ENCODE measurements around the gene PKP3.
A peak's percentile ranks its signal among the peaks of the same experiment; 100 is the strongest.

Gene PKP3

GRCh38 chr11:445765-446588 lies 52.0 kb downstream of the PKP3 start:
- DNase-seq (ENCODE audit: low read depth, low spot score), result no peak

- DNase-seq (ENCODE audit: low read depth, low spot score), result no peak
These were observed 52.9 kb downstream of the PKP3 start for GRCh38 chr11:446891-447290.

GRCh38 chr11:447923-448731 lies 54.1 kb downstream of the PKP3 start:
- DNase-seq (ENCODE audit: low read depth, low spot score), result no peak

- DNase-seq (ENCODE audit: low read depth, low spot score), result peak; percentile 95
These were observed 56.1 kb downstream of the PKP3 start, which contains the start of gene PTDSS2 for GRCh38 chr11:449889-450808. PTDSS2 (plus strand) TSS chr11:450279; CDS start chr11:450456, 177 bp downstream.

- no peak for DNase-seq (ENCODE audit: low read depth, low spot score)
These were observed 56.9 kb downstream of the PKP3 start for GRCh38 chr11:450809-451451.

GRCh38 chr11:451738-452137 lies 57.7 kb downstream of the PKP3 start:
- no peak for DNase-seq (ENCODE audit: low read depth, low spot score)

GRCh38 chr11:452203-452744 lies 58.3 kb downstream of the PKP3 start:
- no peak for DNase-seq (ENCODE audit: low read depth, low spot score)

- DNase-seq (ENCODE audit: low read depth, low spot score), result no peak
These were observed 59.0 kb downstream of the PKP3 start for GRCh38 chr11:452916-453527.

- DNase-seq (ENCODE audit: low read depth, low spot score), result no peak
These were observed 59.6 kb downstream of the PKP3 start for GRCh38 chr11:453564-453963.

- no peak for DNase-seq (ENCODE audit: low read depth, low spot score)
These were observed 60.0 kb downstream of the PKP3 start for GRCh38 chr11:454043-454442.
